HCT116 (cell line): ENCODE measurements around the gene TK1. TPM values are rescaled to one million over a fixed set of nuclear protein-coding genes. Genes with fewer than 3 reads are reported as not detected.
A peak's percentile ranks its signal among the peaks of the same experiment; 100 is the strongest.

ENCODE experiments used
- ATAC-seq: fragments of 200-7000 bp; cut with Tn5 transposase; 2 replicates; pipeline ENCODE4 v1.9.1; 2020; ENCODE audit warnings: mild to moderate bottlenecking, moderate library complexity
- BruUV-seq: library from RNA; stranded (reverse); fragments of 400-500 nt; replicated peaks from 2 replicates; lab custom pipeline; 2021; lab: Mats Ljungman, UMichigan
- CTCF ChIA-PET: fragments of 300-600 bp; sonication (Branson Sonifier 250); formaldehyde crosslinking; loops from one replicate; lab custom pipeline; 2021; ENCODE audit warnings: antibody characterized with exemption; lab: Charles Lee
- POLR2A ChIA-PET: fragments of 300-600, 350-600 bp; sonication (Branson Sonifier 250); formaldehyde crosslinking; loops from one replicate; lab custom pipeline; 2021; ENCODE audit warnings: antibody characterized with exemption; lab: Charles Lee
- RAD21 ChIA-PET, 2 experiments: fragments of 300-600 bp; sonication (Branson Sonifier 250); formaldehyde crosslinking; loops; one replicate each; lab custom pipeline; 2023; ENCODE audit warnings: low total read pairs in 2 of 2; ENCODE audit not compliant: uncharacterized antibody in 2 of 2, unreplicated experiment in 2 of 2, low non-redundant PET in 1 of 2; lab: Charles Lee
- DNase-seq: peaks from one replicate; pipeline ENCODE4 v3.0.0-alpha.2; 2010; ENCODE audit warnings: low read depth, low spot score
- H2AFZ ChIP-seq: fragments of 200-600 bp; shearing (Covaris generic), sonication (generic); 2 replicates; pipeline ENCODE4 v1.6.1; 2017; ENCODE audit warnings: low read depth, mixed run types, mixed read lengths, antibody characterized with exemption, low read length; ENCODE audit not compliant: poor library complexity, severe bottlenecking
- H3K27ac ChIP-seq: 2 replicates; pipeline ENCODE4 v1.5.1; 2012; ENCODE audit warnings: low read depth, low read length
- H3K27me3 ChIP-seq: fragments of 200-600 bp; sonication (generic); 2 replicates; pipeline ENCODE4 v1.6.1; 2016; ENCODE audit warnings: mixed run types, low read length, mixed read lengths; ENCODE audit not compliant: insufficient read depth
- H3K36me3 ChIP-seq, 2 experiments: fragments of 200-500 bp in 1 of 2; fragments of 200-600 bp in 1 of 2; sonication (Bioruptor generic) in 1 of 2; sonication (generic) in 1 of 2; 2 replicates each; pipeline versions ENCODE4 v1.5.1 to v1.6.1; 2014 to 2016; ENCODE audit warnings: low read length in 2 of 2, inconsistent platforms in 1 of 2, mixed read lengths in 1 of 2, mixed run types in 1 of 2; ENCODE audit not compliant: insufficient read depth in 2 of 2, control insufficient read depth in 1 of 2
- H3K4me1 ChIP-seq, 2 experiments: fragments of 200-600 bp in 1 of 2; sonication (generic) in 1 of 2; 2 replicates each; pipeline versions ENCODE4 v1.5.1 to v1.6.1; 2012 to 2017; ENCODE audit warnings: low read length in 2 of 2, inconsistent platforms in 1 of 2, mild to moderate bottlenecking in 1 of 2, mixed read lengths in 1 of 2, mixed run types in 1 of 2, moderate library complexity in 1 of 2; ENCODE audit not compliant: insufficient read depth in 2 of 2, control insufficient read depth in 1 of 2
- H3K4me2 ChIP-seq: fragments of 200-600 bp; sonication (generic); 2 replicates; pipeline ENCODE4 v1.6.1; 2017; ENCODE audit warnings: mixed run types, low read length, mixed read lengths
- H3K4me3 ChIP-seq, 2 experiments: fragments of 200-600 bp in 1 of 2; sonication (generic) in 1 of 2; replicated peaks in 1 of 2; 2 replicates each; pipeline ENCODE4 v1.5.1; 2011 to 2016; ENCODE audit warnings: low read length in 2 of 2, control low read depth in 1 of 2, low read depth in 1 of 2, mild to moderate bottlenecking in 1 of 2, mixed read lengths in 1 of 2, mixed run types in 1 of 2
- H3K79me2 ChIP-seq: fragments of 200-600 bp; sonication (generic); 2 replicates; pipeline ENCODE4 v1.6.1; 2017; ENCODE audit warnings: mild to moderate bottlenecking, mixed run types, low read length, moderate library complexity, mixed read lengths; ENCODE audit not compliant: insufficient read depth
- H3K9ac ChIP-seq: fragments of 200-600 bp; sonication (generic); 2 replicates; pipeline ENCODE4 v1.6.1; 2016; ENCODE audit warnings: low read length, mixed read lengths
- H3K9me2 ChIP-seq: fragments of 200-600 bp; sonication (generic), shearing (Covaris generic); 2 replicates; pipeline ENCODE4 v1.6.1; 2017; ENCODE audit warnings: mixed run types, mild to moderate bottlenecking, moderate library complexity; ENCODE audit not compliant: insufficient read depth
- H3K9me3 ChIP-seq, 2 experiments: fragments of 200-500 bp in 1 of 2; fragments of 200-600 bp in 1 of 2; sonication (Bioruptor generic) in 1 of 2; sonication (generic) in 1 of 2; 2 replicates each; pipeline ENCODE4 v1.6.1; 2014 to 2017; ENCODE audit warnings: low read length in 2 of 2, mixed read lengths in 2 of 2, inconsistent platforms in 1 of 2, low read depth in 1 of 2, mild to moderate bottlenecking in 1 of 2, mixed run types in 1 of 2, moderate library complexity in 1 of 2; ENCODE audit not compliant: control insufficient read depth in 1 of 2, insufficient read depth in 1 of 2
- H4K20me1 ChIP-seq: fragments of 200-600 bp; sonication (generic), shearing (Covaris generic); 2 replicates; pipeline ENCODE4 v1.6.1; 2017; ENCODE audit warnings: mixed run types, mild to moderate bottlenecking, moderate library complexity; ENCODE audit not compliant: insufficient read depth
- CBX3 ChIP-seq: IDR thresholded peaks from 2 replicates; pipeline ENCODE4 v1.6.1; 2012; ENCODE audit warnings: low read depth
- CEBPB ChIP-seq: IDR thresholded peaks from 2 replicates; pipeline ENCODE4 v1.6.1; 2012; ENCODE audit warnings: low read depth
- EGR1 ChIP-seq: IDR thresholded peaks from 2 replicates; pipeline ENCODE4 v1.6.1; 2012; ENCODE audit warnings: low read depth
- EZH2phosphoT487 ChIP-seq: fragments of 200-600 bp; IDR thresholded peaks from 2 replicates; pipeline ENCODE4 v1.6.1; 2018; ENCODE audit warnings: antibody characterized with exemption, borderline replicate concordance
- FOSL1 ChIP-seq: IDR thresholded peaks from 2 replicates; pipeline ENCODE4 v1.6.1; 2012; ENCODE audit warnings: low read depth
- POLR2A ChIP-seq: IDR thresholded peaks from 2 replicates; pipeline ENCODE4 v1.7.0; 2011; ENCODE audit warnings: borderline replicate concordance; ENCODE audit not compliant: insufficient read depth, insufficient read length; ENCODE audit errors: extremely low read depth
- POLR2AphosphoS5 ChIP-seq: IDR thresholded peaks from 2 replicates; pipeline ENCODE4 v1.6.1; 2011; ENCODE audit warnings: mild to moderate bottlenecking, low read depth, low read length, moderate library complexity
- SP1 ChIP-seq: IDR thresholded peaks from 2 replicates; pipeline ENCODE4 v1.6.1; 2012; ENCODE audit warnings: low read depth
- YY1 ChIP-seq: IDR thresholded peaks from 2 replicates; pipeline ENCODE4 v1.6.1; 2011; ENCODE audit warnings: low read length, low read depth, moderate library complexity, mild to moderate bottlenecking; ENCODE audit not compliant: insufficient replicate concordance; ENCODE audit errors: extremely low read depth
- ZBTB33 ChIP-seq: IDR thresholded peaks from 2 replicates; pipeline ENCODE4 v1.6.1; 2011; ENCODE audit warnings: mild to moderate bottlenecking, low read length, moderate library complexity; ENCODE audit not compliant: insufficient replicate concordance; ENCODE audit errors: extremely low read depth
- intact Hi-C: fragments of 100-400 bp; cut with micrococcal nuclease; formaldehyde crosslinking; loops from 2 replicates; pipeline ENCODE4 v1.10.0; 2022
- total RNA-seq: library from RNA; stranded (reverse); gene quantifications from one replicate; pipeline ENCODE4 v1.2.1, GENCODE V29; 2021; ENCODE audit not compliant: unreplicated experiment
- TF ChIP-seq, protein P1 (sequence below): IDR thresholded peaks from 2 replicates; pipeline ENCODE4 v1.6.1; 2012
- TF ChIP-seq, protein P2 (sequence below): IDR thresholded peaks from 2 replicates; pipeline ENCODE4 v1.6.1; 2012

Gene TK1
- total RNA-seq, 1 experiment from 2014 or later: 315 TPM

DNA sequence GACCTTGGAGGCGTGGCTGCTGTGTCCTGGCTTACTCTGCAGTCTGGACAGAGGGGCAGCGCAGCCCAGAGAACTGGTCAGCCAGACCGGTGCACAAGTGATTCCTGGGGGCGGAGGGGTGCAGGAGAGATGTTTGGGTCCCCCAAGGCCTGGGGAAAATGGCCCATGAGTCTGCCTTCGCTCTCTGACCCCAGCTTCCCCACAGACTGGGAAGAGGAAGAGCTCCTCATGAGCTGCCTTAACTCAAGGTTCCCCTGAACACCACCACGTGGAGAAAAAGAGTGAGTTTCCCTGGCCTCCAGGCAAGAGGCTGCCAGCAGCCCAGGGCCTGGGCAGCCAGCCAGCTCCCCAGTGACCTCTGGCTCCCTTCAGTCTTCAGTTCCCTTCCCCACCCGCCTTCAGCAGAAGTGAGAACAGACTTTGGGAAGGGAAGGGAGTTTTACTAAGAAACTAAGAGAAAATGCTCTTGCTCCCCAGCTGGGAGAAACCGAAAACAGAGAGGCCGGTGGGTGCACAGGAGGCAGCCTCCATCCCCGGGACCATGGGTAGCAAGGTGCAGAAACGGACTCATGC lies 42.6 kb downstream of the TK1 start (continued):
- TF ChIP-seq YY1 (no peak), CBX3 (no peak), POLR2AphosphoS5 (no peak), POLR2A (no peak), EGR1 (no peak)
- TF ChIP-seq, protein P1, sequence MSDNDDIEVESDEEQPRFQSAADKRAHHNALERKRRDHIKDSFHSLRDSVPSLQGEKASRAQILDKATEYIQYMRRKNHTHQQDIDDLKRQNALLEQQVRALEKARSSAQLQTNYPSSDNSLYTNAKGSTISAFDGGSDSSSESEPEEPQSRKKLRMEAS: no peak

GRCh38 chr17:78143214-78144146 lies 43.4 kb downstream of the TK1 start:
- ChIA-PET POLR2A (interaction anchor here (0.8 to 1.8 kb wide), 4 partner anchors 8 to 43 kb away, joined by 3 to 9 read pairs (median 6); partner anchors contain the start of genes AFMID and TK1), CTCF (interaction anchor here (1.2 to 1.8 kb wide), 5 partner anchors 19 to 108 kb away, joined by 3 to 6 read pairs (median 4); partner anchors contain the start of genes AFMID and TK1), RAD21 (interaction anchor here (0.7 to 1.2 kb wide), 2 partner anchors 33 to 55 kb away, joined by 3 read pairs; no protein-coding TSS in a partner anchor)
- Histone ChIP-seq H3K27me3 (no peaks in the 10 kb centered on the region), H3K9me3 (no peaks in the 10 kb centered on the region), H3K9ac (peak overlapping the region; percentile 31; the same call in 1 of the 2 replicates), H3K4me1 (peaks cover 54 to 73% of the 10 kb centered on the region in 2 experiments), H4K20me1 (no peaks in the 10 kb centered on the region), H2AFZ (no peak overlapping the region), H3K4me3 (no peak overlapping the region), H3K4me2 (peak overlapping the region; percentile 58), H3K36me3 (no peaks in the 10 kb centered on the region), H3K79me2 (no peaks in the 10 kb centered on the region), H3K9me2 (no peaks in the 10 kb centered on the region), H3K27ac (no peak overlapping the region; the same call in 1 of the 2 replicates)
- no peak for ATAC-seq
- no peak for TF ChIP-seq POLR2AphosphoS5
- no peak for TF ChIP-seq SP1
- no peak for TF ChIP-seq EZH2phosphoT487
- no peak for TF ChIP-seq ZBTB33
- no peak for TF ChIP-seq CEBPB
- TF ChIP-seq FOSL1: no peak
- no peak for TF ChIP-seq POLR2A
- TF ChIP-seq, protein P2, sequence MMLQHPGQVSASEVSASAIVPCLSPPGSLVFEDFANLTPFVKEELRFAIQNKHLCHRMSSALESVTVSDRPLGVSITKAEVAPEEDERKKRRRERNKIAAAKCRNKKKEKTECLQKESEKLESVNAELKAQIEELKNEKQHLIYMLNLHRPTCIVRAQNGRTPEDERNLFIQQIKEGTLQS: no peak
- TF ChIP-seq, protein P1: no peak
- intact Hi-C loops: no loop called here
- no peak for DNase-seq
- BruUV-seq: no TSS peak
